GM18873 (cell line): ENCODE results near the gene ALDH18A1.
A peak's percentile ranks its signal among the peaks of the same experiment; 100 is the strongest.
"Not testable (repeated sequence)": the region's sequence is repeated elsewhere in the genome, so short reads cannot be mapped to it uniquely, and the experiment has no call there.

ENCODE experiments used
- ATAC-seq: cut with Tn5 transposase; IDR thresholded peaks from one replicate; pipeline ENCODE4 v1.9.1; 2021; ENCODE audit warnings: mild to moderate bottlenecking, moderate library complexity, moderate number of reproducible peaks; ENCODE audit not compliant: unreplicated experiment, low FRiP score

Gene ALDH18A1

GRCh38 chr10:95656291-95657164 lies at the start of gene ALDH18A1:
Gene ALDH18A1 (minus strand): TSS chr10:95656711. CDS start chr10:95653377, 3,334 bp downstream.
- peak; percentile 82 for ATAC-seq

DNA sequence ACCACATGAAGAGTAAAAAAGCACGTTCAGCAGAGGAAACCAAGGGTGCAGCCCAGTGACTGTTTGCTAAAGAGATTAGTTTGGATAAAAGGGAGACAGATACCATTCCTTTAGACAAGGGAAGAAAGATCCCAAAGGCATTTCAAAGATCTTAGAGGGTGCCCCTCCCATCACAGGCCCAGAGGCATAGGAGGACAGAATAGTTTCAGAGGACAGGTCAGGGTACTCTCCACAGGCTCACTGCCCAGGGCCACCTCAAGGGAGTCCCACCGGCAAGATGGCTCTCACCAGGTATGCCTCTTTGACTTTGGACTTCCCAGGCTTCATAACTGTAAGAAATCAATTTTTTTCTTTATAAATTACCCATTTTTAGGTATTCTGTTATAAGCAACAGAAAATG lies 41.9 kb upstream of the ALDH18A1 start:
- no peak for ATAC-seq

DNA sequence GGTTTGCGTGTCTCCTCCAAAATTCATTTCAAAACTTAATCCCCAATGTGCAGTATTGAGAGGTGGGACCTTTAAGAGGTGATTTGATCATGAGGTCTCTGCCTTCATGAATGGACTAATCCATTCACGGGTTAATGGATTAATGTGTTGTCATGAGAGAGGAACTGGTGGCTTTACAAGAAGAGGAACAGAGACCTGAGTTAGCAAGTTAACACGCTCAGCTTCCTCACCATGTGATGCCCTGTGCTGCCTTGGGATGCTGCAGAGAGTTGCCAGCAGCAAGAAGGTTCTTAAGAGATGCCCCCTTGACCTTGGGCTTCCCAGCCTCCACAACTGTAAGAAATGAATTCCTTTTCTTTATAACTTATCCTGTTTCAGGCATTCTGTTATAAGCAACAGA lies 40.9 kb upstream of the ALDH18A1 start:
- ATAC-seq, result no peak

- ATAC-seq, result no peak
Measured at GRCh38 chr10:95694665-95695064, 38.2 kb upstream of the ALDH18A1 start.

DNA sequence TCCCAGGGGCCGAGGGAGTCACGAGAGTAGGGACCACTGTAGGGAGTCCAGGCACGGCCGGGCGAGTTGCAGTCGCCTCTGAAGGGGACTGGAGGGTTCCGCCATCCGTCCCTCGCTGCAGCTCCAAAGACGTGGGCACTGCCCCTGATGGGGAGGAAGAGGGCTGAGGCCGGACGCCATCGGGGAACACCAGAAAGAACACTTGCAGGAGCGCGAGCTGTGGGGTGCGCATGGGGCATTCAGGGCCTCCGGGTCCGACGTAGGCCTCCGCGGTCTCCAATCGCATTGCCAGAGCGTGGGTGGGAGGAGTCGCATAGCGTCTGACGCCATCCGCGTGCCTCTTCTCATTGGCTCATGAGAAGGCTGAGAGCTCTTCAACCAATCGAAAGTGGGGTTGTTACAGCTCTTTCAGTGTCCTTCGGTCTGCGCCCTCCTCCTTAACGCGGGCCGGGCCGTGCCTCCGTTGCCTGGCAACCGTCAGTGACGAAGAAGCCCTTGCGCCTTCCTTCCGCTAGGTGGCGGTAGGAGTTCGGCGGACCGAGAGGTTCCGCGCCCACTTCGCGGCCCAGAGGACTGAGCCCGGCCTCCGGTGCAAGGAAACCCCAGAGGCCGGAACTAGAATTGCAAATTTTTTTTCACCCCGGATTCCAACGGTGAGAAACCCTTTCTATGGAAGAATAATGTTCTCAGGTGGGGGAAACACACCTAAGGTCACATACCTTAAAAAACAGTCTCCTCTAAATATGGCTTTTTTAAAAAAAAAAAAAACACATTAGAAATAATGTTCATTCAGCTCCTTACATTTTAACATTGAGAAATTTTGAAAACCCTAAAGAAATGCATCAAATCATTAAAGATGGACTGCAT lies 37.4 kb upstream of the ALDH18A1 start, which contains the start of gene TCTN3:
Gene TCTN3, minus strand, starts transcription at position 260 of the 867 bp plus-strand sequence. Its CDS starts 28 bp downstream, at position 232.
- peak; percentile 98 for ATAC-seq

DNA sequence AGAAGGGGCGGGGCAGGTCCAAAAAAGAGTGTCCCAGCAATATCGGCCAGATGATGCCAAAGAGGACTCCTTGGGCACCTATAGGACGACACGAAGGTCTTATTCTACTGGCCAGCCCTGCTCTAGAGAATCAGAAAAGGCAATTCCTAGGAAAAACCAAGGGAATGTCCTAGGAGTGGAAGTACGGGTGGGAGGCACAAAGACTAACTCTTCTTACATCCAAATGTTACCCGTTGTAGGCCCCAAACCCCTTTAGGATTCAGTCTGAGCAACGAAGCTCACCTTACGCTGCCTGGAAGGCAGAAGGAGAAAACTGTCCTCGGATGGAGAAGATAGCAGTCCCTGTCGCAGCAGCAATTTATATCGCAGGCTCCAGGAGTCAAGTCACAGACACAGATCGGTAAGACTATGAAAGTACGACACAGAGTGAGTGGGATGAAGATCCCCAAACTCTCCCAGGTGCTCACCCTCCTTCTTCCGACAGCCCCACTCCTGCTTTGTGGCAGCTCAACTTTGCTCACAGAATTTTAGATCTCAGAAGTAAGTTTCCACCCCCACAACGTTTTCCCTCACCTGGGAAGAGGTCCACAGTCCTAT lies 36.7 kb upstream of the ALDH18A1 start:
- ATAC-seq, result no peak

GRCh38 chr10:95691281-95691680 lies 34.8 kb upstream of the ALDH18A1 start:
- no peak for ATAC-seq

DNA sequence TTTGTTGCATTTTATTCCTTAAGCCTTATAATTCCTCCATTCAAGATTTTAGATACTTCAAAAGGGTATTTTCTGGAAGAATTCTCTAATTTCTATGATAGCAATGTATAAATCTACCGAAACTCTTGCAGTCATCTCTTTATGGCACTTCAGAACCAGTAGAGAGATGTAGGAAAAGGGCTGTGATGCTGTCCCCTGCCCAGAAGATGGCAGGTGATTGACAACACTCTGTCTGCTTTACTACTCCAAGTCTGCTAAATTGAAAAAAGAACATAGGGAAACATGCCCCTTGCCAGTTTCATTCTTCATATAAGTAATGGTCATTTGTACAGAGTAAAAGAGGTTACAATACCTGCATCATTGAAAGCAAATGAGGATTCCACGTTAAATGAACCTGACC lies 32.1 kb upstream of the ALDH18A1 start:
- ATAC-seq, result no peak

GRCh38 chr10:95683966-95684365 lies 27.5 kb upstream of the ALDH18A1 start:
- ATAC-seq, result no peak

GRCh38 chr10:95675403-95676116 lies 19.0 kb upstream of the ALDH18A1 start:
- ATAC-seq, result no peak

DNA sequence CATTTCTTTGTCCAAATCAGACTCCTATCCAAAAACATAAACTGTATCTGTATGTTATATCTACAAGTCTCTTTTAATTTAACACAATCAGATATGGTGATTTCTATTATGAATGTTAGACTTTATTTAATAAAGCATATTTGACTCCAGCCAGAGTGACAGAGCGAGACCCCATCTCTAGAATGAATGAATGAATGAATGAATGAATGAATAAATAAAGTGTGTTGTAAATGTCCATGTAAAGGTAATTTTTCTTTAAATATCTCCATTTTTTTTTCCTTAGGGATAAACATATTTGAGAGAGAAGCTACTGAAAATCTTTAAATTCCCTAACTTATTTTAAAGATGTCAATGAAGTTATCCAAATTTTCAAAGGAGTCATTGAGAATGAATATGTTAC lies 18.1 kb upstream of the ALDH18A1 start:
- no peak for ATAC-seq

GRCh38 chr10:95672641-95673040 lies 16.1 kb upstream of the ALDH18A1 start:
- not testable (repeated sequence) for ATAC-seq

GRCh38 chr10:95664543-95664942 lies 8.0 kb upstream of the ALDH18A1 start:
- no peak for ATAC-seq

GRCh38 chr10:95663496-95663895 lies 7.0 kb upstream of the ALDH18A1 start:
- no peak for ATAC-seq

DNA sequence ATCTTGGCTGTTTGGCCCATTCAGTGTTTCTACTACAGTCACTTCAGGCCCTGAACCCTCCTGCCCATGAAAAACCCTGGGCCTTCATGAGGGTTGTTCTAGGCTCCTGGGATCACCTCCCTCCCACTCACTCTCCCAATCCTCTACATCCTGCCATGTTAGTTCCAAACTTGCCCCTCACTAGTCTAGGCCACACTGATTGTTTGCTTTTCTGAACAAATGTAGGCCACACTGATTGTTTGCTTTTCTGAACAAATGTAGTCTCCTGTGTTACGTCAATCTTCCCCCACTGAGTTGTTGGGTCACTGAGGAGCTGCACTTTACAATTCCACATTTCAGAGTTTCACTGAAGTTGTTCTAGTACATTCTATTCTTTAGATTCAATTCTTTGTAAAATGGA lies 5.3 kb upstream of the ALDH18A1 start:
- no peak for ATAC-seq

- ATAC-seq, result no peak
Measured at GRCh38 chr10:95660283-95660682, 3.8 kb upstream of the ALDH18A1 start.

DNA sequence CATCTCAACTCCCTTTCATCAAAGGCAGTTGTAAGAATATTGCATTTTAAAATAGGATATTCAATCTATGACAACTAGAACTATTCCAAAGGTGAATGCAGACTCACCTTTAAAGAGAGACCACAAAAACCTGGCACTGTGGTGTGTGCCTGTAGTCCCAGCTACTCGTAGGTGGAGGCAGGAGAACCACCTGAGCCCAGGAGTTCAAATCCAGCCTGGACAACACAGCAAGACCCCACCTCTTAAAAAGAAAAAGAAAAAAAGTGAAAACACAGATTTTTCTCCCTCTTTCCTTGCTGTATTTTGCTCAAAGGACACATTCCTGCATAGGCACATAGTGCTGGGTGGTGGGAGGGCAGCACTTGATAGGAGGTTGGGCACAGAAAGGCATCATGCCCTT lies 739 bp upstream of the ALDH18A1 start:
- ATAC-seq, result no peak

GRCh38 chr10:95655571-95656290 lies 780 bp downstream of the ALDH18A1 start:
- peak; percentile 3 for ATAC-seq

DNA sequence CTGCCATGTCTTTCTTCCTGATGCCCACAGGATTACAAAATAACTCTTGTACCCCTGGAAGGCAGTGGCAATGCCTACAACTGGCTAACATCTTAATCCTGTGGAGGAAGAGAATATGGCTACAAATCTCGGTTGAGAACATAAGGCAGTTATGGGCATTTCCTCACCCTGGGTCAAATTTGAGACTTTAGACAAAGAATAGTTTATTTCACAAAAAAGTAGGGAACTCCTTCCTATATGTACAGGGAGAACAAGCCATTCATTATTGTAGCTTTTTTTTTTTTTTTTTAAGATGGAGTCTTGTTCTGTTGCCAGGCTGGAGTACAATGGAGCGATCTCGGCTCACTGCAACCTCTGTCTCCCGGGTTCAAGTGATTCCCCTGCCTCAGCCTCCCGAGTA lies 2.6 kb downstream of the ALDH18A1 start:
- ATAC-seq, result no peak
